ENCODE measurements around the gene SUN1.
A peak's percentile ranks its signal among the peaks of the same experiment; 100 is the strongest.

The SUN1 gene

GRCh38 chr7:907158-907980, 75.1 kb downstream of the SUN1 start:
- no peak for DNase-seq (ENCODE audit: low spot score)

DNA sequence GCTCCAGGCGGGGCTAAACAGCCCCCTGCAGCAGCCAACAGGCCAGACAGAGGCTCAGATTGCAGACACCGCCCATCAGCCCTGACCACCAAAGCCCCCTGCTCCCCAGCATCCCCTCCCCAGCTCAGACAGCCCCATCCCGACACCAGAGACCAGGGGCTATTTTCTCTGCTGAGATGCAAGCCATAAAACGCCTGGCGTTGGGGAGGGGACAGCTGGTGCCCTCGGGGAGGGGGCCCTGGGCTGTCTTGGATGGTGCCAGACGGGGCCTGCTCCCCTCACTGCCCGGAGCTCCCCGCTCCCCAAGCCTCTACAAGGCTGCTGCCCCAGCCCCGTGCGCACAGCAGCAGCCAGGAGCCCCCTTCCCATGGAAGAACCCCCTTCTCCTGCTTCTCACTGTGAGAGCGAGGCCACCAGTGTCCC, 75.9 kb downstream of the SUN1 start:
- no peak for DNase-seq (ENCODE audit: low spot score)

- peak; percentile 85 for DNase-seq (ENCODE audit: low spot score)
These were observed 76.5 kb downstream of the SUN1 start for GRCh38 chr7:908591-909357.

DNA sequence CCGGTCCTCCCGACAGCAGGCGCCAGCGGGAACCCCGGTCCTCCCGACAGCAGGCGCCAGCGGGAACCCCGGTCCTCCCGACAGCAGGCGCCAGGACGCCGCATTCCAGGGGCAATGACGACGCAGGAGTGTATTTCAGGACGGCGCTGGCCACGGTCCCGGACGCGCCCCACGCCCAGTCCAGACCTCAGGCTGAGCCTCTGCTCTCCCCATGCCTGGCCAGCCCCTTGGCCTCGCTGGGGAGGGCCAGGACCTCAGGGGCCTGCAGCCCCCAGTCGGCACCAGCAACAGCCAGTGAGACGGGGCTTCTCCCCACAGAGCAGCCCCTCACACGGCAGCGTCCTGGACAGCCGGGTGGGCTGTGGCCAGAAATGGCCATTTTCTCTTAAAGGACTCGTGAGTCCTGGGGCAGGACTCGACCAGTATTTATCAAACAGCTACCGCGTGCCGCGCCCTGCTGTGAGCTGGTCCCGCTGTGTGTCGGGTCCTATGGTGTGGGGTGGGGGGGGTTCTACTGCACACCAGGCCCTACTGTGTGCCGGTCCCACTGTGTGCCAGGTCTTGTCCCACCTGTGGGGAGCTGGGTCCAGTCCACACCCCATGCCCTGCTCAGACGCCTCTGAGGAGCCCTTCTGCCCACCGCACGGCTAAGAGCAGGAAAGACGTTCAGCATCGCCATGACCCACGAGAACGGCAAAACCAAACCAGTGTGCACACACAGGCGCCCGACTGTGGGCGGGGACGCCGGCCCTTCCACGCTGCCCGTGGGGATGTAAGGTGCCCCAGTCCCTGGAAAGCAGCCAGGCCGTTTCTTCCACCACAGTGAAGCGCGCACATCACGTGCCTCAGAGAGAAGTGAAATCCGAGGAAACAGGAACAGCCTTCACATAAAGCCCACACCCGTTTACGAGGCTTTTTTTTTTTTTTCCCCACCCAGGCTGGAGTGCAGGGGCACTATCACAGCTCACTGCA, 77.4 kb downstream of the SUN1 start:
- DNase-seq (ENCODE audit: low spot score) = peak; percentile 91

DNA sequence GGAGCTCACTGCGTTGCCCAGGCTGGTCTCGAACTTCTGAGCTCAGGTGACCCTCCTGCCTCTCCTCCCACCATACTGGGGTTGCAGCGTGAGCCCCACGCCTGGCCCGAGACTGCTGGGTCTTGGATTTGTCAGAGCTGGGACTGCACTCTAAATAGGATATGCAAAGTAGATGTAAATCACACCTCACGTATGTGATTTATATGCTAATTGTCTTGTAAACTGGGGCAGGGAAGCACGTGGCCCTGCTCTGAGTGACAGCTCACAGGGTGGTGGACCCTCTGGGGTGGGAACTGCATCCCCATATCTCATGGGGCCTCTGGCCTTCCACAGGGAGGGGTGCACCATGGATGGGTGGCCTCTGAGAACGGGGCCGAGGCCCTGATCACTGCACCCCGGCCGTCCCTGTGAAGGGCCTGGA, 78.2 kb downstream of the SUN1 start:
- no peak for DNase-seq (ENCODE audit: low spot score)

DNA sequence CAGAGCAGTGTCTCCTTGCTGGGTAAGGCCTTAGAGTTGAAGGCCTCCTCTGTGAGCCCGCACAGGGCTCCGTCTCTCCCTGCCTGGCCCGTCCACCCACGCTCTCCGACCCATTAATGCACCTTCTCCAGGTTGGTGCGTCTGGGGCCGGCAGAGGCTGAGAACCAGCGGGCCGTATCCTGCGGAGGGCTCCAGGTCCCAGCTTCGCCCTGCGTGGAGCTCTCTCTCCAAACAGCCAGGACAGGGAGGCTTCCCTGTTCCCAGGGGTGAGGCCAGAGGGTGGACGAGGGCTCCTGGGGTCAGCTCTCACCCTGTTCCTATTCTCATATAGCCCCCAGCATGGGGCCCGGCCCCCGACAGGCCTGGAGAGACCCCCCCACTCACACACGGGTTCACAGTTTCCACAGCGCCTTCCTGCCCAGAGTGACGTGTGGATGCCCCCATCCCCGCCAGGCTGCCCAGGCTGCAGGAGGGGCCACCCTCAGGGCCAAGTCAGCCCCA, 78.7 kb downstream of the SUN1 start:
- DNase-seq (ENCODE audit: low spot score) = no peak

GRCh38 chr7:911791-912480, 79.7 kb downstream of the SUN1 start:
- no peak for DNase-seq (ENCODE audit: low spot score)

GRCh38 chr7:913736-914520, 81.7 kb downstream of the SUN1 start:
- DNase-seq (ENCODE audit: low spot score) = no peak

GRCh38 chr7:914521-915194, 82.4 kb downstream of the SUN1 start:
- no peak for DNase-seq (ENCODE audit: low spot score)

DNA sequence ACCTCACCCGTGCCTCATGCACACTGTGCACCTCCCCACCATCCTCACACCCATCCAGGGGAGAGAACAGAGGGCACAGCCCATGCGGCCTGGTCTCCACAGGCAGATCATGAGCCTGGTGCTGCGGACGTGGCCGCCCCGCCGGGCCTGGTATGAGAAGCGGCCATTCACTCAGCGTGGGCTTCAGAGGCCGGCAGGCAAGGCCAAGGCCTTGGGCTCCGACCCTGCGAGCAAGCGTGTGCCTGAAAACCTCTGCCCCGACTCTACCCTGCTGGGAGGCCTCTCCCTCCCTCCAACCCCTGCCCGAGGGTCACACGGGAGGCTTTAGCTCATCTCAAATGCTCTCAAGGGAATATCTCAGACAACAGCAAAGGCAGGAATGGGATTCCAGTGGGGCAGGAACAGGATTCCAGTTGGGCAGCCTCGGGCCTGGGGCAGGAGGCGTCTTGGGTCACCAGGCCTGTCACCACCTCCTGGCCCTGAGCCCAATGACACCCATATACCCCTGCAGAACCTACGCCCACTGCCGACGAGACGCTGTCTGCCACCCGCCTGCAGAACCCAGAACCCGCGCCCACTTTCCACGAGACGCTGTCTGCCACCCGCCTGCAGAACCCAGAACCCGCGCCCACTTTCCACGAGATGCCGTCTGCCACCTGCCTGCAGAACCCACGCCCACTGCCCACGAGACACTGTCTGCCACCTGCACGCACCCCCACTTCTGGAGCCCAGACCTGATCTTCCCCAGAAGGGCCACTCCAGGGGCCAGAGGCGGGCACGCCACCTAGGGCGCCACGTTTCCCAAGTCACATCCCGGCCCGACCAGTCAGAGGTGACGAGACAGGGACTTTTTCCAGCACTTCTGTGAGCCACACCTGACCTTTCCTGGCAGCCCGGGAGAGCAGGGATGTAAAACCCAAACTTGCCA, 83.3 kb downstream of the SUN1 start:
- no peak for DNase-seq (ENCODE audit: low spot score)

DNA sequence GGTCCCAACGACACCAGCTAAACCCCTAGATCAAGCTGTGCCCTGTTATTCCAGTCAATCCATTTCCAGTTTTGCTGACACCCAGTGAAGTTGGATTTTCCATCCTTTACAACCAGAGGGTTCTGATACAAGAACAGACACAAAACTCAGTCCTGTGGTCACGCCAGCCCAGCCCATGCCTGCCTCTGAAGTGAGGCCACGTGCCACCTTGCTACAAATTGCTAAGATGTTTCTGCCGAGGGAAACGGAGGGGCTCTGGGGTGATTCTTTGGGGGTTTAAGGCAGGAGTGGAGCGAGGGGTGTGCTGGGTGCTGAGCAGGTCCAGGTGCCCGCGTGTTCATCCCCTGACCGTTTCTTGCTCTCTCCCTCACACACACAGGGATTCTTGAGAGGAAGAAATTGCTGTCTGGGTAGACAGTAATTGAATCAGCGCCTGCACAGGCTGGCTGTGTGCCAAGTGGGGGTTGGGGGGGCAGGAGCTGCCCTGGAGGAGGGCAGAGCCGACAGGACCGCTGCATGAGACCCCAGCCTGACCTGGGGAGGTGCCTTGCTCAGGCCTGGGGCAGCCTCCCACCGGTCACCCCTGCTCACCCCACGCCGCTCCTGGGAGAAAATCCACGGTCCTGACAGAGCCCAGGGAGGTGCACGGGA, 84.1 kb downstream of the SUN1 start:
- no peak for DNase-seq (ENCODE audit: low spot score)

GRCh38 chr7:917255-918117, 85.2 kb downstream of the SUN1 start:
- DNase-seq (ENCODE audit: low spot score) = no peak

DNA sequence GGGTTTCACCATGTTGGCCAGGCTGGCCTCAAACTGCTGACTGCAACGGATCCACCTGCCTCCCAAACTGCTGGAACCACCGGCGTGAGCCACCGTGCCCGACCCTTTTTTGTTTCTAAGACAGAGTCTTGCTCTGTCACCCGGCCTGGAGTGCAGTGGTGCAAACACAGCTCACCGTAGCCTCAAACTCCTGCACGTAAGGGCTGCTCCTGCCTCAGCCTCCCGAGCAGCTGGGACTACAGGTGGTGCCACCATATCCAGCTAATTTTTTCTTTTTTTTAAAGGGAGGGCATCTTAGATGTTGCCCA, 85.8 kb downstream of the SUN1 start:
- DNase-seq (ENCODE audit: low spot score) = no peak

- no peak for DNase-seq (ENCODE audit: low spot score)
These were observed 86.3 kb downstream of the SUN1 start for GRCh38 chr7:918441-919113.

DNA sequence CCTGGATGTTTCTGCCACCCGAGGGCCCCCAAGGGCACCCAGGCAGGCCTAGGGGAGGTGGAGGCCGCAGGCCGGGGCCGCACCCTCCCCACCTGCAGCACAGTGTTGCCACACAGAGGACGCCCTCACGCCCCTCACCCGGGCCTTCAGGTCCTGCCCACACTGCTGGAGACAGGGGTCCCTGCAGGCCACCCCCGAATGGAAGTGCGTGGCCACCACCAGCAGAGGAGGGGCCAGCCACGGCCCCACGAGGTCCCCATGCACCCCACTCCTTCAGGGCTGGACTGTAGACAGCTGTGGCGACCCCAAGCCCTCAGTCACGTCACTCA, 86.8 kb downstream of the SUN1 start:
- DNase-seq (ENCODE audit: low spot score) = no peak

GRCh38 chr7:919924-920341, 87.7 kb downstream of the SUN1 start:
- DNase-seq (ENCODE audit: low spot score) = no peak

Data from AG20443 (cell line).